22Rv1 (cell line): ENCODE results near the gene MYLK.

Experiments
- H3K27ac ChIP-seq: fragments of 450-650 bp; 2 replicates; pipeline ENCODE4 v1.5.1; 2017
- CTCF ChIP-seq: fragments of 450-650 bp; IDR thresholded peaks from 2 replicates; pipeline ENCODE4 v1.5.1; 2017; ENCODE audit warnings: mild to moderate bottlenecking
- ZFX ChIP-seq: fragments of 450-650 bp; IDR thresholded peaks from 2 replicates; pipeline ENCODE4 v1.6.1; 2017; ENCODE audit warnings: antibody characterized with exemption, borderline replicate concordance

Gene MYLK

DNA sequence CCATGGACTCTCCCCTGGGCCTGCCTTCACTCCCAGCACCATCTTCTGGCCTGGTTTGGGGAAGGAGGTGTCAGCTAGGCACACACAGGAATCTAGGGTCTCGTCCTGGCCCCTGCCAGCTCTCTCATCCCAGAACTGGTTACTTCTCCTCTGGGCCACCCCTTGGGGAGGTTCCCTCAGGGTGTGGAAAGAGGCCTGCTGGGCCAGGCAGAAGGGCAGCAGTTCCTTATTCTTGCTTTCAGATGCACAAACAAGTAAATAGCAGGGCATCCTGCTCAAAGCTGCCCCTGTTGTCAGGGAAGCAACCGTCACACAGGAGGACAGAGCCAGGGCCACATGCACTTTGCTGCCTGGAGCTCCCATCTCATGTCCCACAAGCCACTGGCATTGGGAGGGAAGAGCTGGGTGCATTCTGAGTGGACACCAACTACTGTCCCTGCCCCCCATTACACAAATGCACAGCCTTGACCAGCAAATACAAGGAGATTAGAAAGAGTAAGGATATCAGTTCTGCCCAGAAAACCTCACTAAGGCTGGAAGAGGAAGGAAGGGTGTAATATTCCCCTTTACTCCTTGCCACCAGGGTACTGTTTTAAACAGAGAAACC lies 190.4 kb downstream of the MYLK start:
- TF ChIP-seq ZFX, result no peak
- TF ChIP-seq CTCF, result no peak
- H3K27ac ChIP-seq, result no peak overlapping the region

DNA sequence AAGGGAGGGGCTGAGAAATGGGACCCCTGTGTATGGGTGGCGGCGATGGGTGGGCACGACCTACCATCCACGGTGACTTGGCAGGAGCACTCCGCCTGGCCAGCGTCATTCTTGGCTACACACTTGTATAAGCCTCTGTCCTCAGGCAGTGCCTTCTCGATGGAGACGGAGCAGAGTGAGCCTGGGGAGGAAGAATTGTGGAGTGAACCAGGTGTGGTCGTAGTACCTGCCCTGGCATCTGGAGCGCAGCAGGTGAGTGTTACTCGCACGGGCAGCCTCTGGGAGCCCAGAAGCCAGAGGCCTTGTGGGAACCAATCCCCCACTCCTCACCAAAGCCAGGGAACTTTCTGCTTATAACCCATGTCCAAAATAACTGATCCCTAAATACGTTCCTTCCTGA lies 191.5 kb downstream of the MYLK start:
- no peak overlapping the region for H3K27ac ChIP-seq
- TF ChIP-seq ZFX (no peak), CTCF (no peak)

DNA sequence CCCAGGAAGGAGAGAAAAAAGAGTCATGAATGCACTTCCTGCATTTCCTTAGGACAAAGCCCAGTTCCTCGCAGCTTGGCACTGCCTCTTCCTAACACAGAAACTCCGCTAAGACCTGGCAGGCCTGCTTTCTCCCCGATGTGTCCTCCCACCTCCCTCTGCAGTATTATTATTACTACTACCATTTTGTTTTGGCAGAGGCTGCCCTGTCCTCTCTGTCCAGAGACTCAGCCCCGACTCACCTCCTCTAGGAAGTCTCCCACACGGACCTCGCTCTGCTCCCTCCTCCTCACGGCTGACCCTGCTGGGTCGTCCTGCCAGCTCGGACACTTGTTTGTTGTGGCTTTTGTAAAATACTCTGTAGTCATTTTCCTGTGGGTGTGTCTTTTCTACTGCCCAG lies 192.1 kb downstream of the MYLK start:
- no peak overlapping the region for H3K27ac ChIP-seq
- TF ChIP-seq CTCF, result no peak
- no peak for TF ChIP-seq ZFX

GRCh38 chr3:123689831-123690230 lies 194.3 kb downstream of the MYLK start:
- H3K27ac ChIP-seq, result no peak overlapping the region
- no peak for TF ChIP-seq ZFX
- no peak for TF ChIP-seq CTCF

GRCh38 chr3:123688241-123688747 lies 195.8 kb downstream of the MYLK start:
- TF ChIP-seq ZFX (no peak), CTCF (no peak)
- no peak overlapping the region for H3K27ac ChIP-seq

DNA sequence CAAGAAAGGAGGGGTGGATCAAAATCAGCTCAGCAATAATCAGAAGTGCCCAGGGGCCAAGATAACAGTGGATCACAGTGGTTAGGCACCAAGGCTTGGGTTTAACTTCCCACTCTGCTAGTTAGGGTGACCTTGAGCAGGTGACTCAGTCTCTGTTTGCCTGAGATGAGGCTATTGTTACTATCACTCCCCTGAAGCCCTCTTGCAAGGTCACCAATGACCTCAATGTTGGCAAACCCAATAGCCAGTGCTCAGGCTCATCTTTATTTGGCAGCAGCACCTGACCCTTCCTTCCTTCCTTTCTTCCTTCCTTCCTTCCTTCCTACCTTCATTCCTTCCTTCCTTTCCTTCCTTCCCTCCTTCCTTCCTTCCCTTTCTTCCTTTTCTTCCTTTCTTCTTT lies 196.8 kb downstream of the MYLK start:
- no peak overlapping the region for H3K27ac ChIP-seq

GRCh38 chr3:123686251-123686650 lies 197.9 kb downstream of the MYLK start:
- no peak overlapping the region for H3K27ac ChIP-seq
- TF ChIP-seq CTCF (no peak), ZFX (no peak)

More for the DNA sequence above, 196.8 kb downstream of the MYLK start:
- no peak for TF ChIP-seq CTCF
- TF ChIP-seq ZFX, result no peak
